ENCODE data around the gene CNOT1. TPM values are rescaled to one million over a fixed set of nuclear protein-coding genes. Genes with fewer than 3 reads are reported as not detected.

CNOT1 gene
- total and polyA plus RNA-seq, 10 of the 15 experiments (the other 5 are each of a cell fraction or from before 2014, with no cell fraction given), result 101 to 246 (median 175) TPM

- no TSS peak for BruUV-seq (replicated peaks)
- WGBS (ENCODE audit: insufficient coverage, insufficient replicate concordance, low lambda C conversion rate, missing lambda C conversion rate), result 89% methylated on average over 8 of the region's 8 CpGs
- H3K9ac ChIP-seq (ENCODE audit: control insufficient read depth, insufficient read depth, low read length), result no peak overlapping the region
- H3K4me1 ChIP-seq (ENCODE audit: control insufficient read depth, insufficient read depth, low read length), result peaks cover 5% of the 10 kb centered on the region
- intact Hi-C loops (cut with micrococcal nuclease; ENCODE audit: unreplicated experiment) (no loop called here), in situ Hi-C loops (cut with MboI) (no loop called here)
- no peak for TF ChIP-seq CBFB (IDR thresholded peaks at IDR 0.05; ENCODE audit: low read depth)
- TF ChIP-seq BRCA1 (IDR thresholded peaks at IDR 0.05; ENCODE audit: low read depth, low read length), result no peak
- TF ChIP-seq JUNB (IDR thresholded peaks at IDR 0.05), result no peak
- TF ChIP-seq NRF1 (conservative IDR thresholded peaks at IDR 0.05; ENCODE audit: low read depth, low read length), result no peak
- TF ChIP-seq SIX5 (IDR thresholded peaks at IDR 0.05; ENCODE audit: low read depth, low read length, severe bottlenecking), result no peak
- ATAC-seq (no peak), FAIRE-seq (no peak), DNase-seq (ENCODE audit: low read depth, low spot score) (no peak)
- ChIA-PET POLR2A (interaction anchor here (0.6 kb wide), 1 partner anchor 1263 kb away, joined by 3 read pairs; no protein-coding TSS in a partner anchor), RAD21 (ENCODE audit: unreplicated experiment) (no interaction called here), SMC1A (ENCODE audit: uncharacterized antibody, unreplicated experiment) (interaction anchor here (0.7 kb wide), 1 partner anchor 89 kb away, joined by 4 read pairs; no protein-coding TSS in a partner anchor), CTCF (interaction anchor here (1.1 kb wide), 1 partner anchor 9 kb away, joined by 3 read pairs; no protein-coding TSS in a partner anchor)
- H3K4me2 ChIP-seq (ENCODE audit: control insufficient read depth, insufficient read depth), result no peak overlapping the region
- H3K27me3 ChIP-seq (replicated peaks in 1 of 2; ENCODE audit: control insufficient read depth in 2 of 2, insufficient read depth in 2 of 2, low read length in 1 of 2), result no peaks in the 10 kb centered on the region
- no peak overlapping the region for H3K27ac ChIP-seq (ENCODE audit: control insufficient read depth, insufficient read depth)
- H3K36me3 ChIP-seq (ENCODE audit: control insufficient read depth in 2 of 2, insufficient read depth in 2 of 2, low read length in 1 of 2), result peaks cover 5 to 12% of the 10 kb centered on the region in 2 experiments
- no peak overlapping the region for H3K4me3 ChIP-seq
- peaks cover 3% of the 10 kb centered on the region for H4K20me1 ChIP-seq (ENCODE audit: control insufficient read depth, insufficient read depth)
- peaks cover 77% of the 10 kb centered on the region for H3K79me2 ChIP-seq (ENCODE audit: control insufficient read depth, insufficient read depth, low read length)
- no peak overlapping the region for H2AFZ ChIP-seq (ENCODE audit: control insufficient read depth, low read depth, low read length)
- H3K9me3 ChIP-seq (replicated peaks; ENCODE audit: control insufficient read depth, insufficient read depth, low read length), result no peaks in the 10 kb centered on the region; the same call in 2 of the 3 replicates
Measured at GRCh38 chr16:58608601-58609136, 21.0 kb downstream of the CNOT1 start.

GRCh38 chr16:58605562-58605961, 24.1 kb downstream of the CNOT1 start:
- H3K4me1 ChIP-seq (ENCODE audit: control insufficient read depth, insufficient read depth, low read length), result peaks cover 7% of the 10 kb centered on the region
- POLR2A ChIA-PET, result no interaction called here
- CTCF ChIA-PET, result no interaction called here
- no peak overlapping the region for H3K4me3 ChIP-seq
- no peak overlapping the region for H2AFZ ChIP-seq (ENCODE audit: control insufficient read depth, low read depth, low read length)
- H3K9me3 ChIP-seq (replicated peaks; ENCODE audit: control insufficient read depth, insufficient read depth, low read length), result no peaks in the 10 kb centered on the region; the same call in 2 of the 3 replicates
- BruUV-seq (replicated peaks), result no TSS peak
- no peak for DNase-seq (ENCODE audit: low read depth, low spot score)
- no peak overlapping the region; the same call in 1 of the 2 replicates for H3K27ac ChIP-seq (ENCODE audit: control insufficient read depth, insufficient read depth)
- H3K27me3 ChIP-seq (replicated peaks in 1 of 2; ENCODE audit: control insufficient read depth in 2 of 2, insufficient read depth in 2 of 2, low read length in 1 of 2), result no peaks in the 10 kb centered on the region
- RAD21 ChIA-PET (ENCODE audit: unreplicated experiment), result no interaction called here
- 98% methylated on average over 7 of the region's 7 CpGs for WGBS (ENCODE audit: insufficient coverage, insufficient replicate concordance, low lambda C conversion rate, missing lambda C conversion rate)
- H3K36me3 ChIP-seq (ENCODE audit: control insufficient read depth in 2 of 2, insufficient read depth in 2 of 2, low read length in 1 of 2), result peaks cover 4 to 11% of the 10 kb centered on the region in 2 experiments
- H3K79me2 ChIP-seq (ENCODE audit: control insufficient read depth, insufficient read depth, low read length), result peaks cover 79% of the 10 kb centered on the region
- H3K9ac ChIP-seq (ENCODE audit: control insufficient read depth, insufficient read depth, low read length), result no peak overlapping the region
- intact Hi-C loops (cut with micrococcal nuclease; ENCODE audit: unreplicated experiment), result no loop called here
- no peak for FAIRE-seq
- no peak for TF ChIP-seq ATF3 (IDR thresholded peaks at IDR 0.05; ENCODE audit: borderline replicate concordance, extremely low read depth, low read depth, low read length)
- SMC1A ChIA-PET (ENCODE audit: uncharacterized antibody, unreplicated experiment), result no interaction called here
- no peak overlapping the region for H3K4me2 ChIP-seq (ENCODE audit: control insufficient read depth, insufficient read depth)
- in situ Hi-C loops (cut with MboI), result no loop called here
- ATAC-seq, result no peak
- peaks cover 3% of the 10 kb centered on the region for H4K20me1 ChIP-seq (ENCODE audit: control insufficient read depth, insufficient read depth)
